Measurements from ENCODE around the gene AP1M2.
A peak's percentile ranks its signal among the peaks of the same experiment; 100 is the strongest.
"Not testable (repeated sequence)": the region's sequence is repeated elsewhere in the genome, so short reads cannot be mapped to it uniquely, and the experiment has no call there.

The AP1M2 gene

DNA sequence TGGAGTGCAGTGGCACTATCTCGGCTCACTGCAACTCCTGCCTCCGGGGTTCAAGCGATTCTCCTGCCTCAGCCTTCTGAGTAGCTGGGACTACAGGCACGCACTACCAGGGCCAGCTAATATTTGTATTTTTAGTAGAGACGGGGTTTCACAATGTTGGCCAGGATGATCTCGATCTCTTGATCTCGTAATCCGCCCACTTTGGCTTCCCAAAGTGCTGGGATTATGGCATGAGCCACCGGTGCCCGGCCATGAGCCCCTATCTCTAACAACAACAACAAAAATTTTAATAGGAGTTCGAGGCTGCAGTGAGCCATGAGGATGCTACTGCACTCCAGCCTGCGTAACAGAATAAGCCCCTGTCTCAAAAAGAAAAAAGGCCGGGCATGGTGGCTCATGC, 5.0 kb downstream of the AP1M2 start:
- no peak overlapping the region for H3K4me3 ChIP-seq (ENCODE audit: low read length)
- TF ChIP-seq ZNF274 (IDR thresholded peaks at IDR 0.05; ENCODE audit: low read depth, low read length): no peak

DNA sequence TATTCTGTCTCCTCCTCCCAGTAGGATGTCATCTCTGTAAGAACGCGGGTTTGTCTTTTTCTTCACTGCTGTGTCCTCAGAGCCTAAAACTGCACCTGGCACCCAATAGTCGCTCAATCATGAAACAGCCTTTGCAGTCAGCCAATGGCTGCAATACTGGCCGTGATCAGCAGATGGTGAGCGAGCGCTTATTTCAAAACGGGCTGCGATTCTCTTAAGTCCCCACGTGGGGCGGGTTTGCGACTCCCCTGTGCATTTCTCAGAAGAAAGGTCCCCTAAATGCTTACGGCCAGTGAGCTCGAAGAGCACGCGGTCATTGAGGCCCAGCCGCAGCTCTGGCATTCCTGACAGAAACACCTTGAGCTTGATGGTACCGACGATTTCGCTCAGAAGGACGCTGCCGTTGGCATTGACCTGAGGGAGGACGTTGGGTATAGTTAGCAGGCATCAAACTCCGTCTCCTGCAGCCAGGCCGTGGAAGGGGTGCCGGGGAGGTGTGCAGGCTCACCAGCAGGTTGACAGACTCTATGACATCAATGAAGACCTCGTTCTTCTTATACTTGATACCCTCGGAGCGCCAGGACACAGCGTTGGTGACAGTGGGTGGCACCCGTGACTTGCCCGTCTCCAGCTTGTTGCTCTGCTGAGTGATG, 6.0 kb downstream of the AP1M2 start:
- no peak overlapping the region for H3K4me3 ChIP-seq (ENCODE audit: low read length)
- no peak for TF ChIP-seq ZNF274 (IDR thresholded peaks at IDR 0.05; ENCODE audit: low read depth, low read length)

DNA sequence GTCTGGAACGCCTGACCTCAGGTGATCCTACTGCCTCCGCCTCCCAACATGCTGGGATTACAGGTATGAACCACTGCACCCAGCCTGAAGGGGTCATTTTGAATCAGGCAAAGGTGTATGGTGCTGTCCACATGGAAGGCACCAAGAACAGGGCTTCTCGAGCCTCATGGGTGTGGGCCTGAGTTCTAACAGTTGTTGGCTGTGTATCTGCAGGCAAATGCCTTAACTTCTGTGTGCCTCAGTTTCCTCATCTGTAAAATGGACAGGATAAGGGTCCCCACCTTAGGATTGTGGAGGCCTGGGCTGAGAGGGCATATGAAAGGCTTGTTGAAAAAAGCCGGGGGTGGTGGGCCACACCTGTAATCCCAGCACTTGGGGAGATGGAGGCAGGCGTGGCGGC, 9.2 kb downstream of the AP1M2 start:
- TF ChIP-seq ZNF274 (IDR thresholded peaks at IDR 0.05; ENCODE audit: low read depth, low read length): no peak
- no peak overlapping the region for H3K4me3 ChIP-seq (ENCODE audit: low read length)

DNA sequence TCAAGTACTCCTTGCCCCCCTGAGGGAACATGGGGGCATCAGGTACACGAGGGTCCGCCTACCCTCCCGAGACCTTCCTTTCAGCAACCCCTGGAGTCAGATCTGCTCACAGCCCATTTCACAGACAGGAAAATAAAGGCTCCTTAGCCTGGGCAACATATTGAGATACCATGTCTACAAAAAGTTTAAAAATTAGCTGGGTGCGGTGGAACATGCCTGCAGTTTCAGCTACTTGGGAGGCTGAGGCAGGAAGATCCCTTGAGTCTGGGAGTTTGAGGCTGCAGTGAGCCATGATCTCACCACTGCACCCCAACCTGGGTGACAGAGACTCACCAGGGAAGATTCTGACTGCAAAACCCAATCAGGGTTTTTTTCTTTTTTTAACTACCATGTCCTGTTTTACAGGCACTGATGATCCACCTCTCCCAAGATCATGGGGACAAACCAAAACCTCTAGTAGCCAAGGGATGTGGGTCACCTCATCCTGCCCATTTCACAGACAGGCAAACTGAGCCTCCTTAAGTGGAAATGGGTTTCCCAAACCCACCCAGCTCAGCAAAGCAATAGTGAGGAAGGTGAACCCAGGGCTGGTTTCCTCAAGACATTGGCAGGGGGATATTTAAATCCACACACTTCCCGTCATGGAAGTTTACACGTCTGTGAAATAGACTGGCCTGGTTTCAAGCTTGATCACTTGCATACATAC, 11.9 kb downstream of the AP1M2 start:
- TF ChIP-seq ZNF274 (IDR thresholded peaks at IDR 0.05; ENCODE audit: low read depth, low read length): no peak

DNA sequence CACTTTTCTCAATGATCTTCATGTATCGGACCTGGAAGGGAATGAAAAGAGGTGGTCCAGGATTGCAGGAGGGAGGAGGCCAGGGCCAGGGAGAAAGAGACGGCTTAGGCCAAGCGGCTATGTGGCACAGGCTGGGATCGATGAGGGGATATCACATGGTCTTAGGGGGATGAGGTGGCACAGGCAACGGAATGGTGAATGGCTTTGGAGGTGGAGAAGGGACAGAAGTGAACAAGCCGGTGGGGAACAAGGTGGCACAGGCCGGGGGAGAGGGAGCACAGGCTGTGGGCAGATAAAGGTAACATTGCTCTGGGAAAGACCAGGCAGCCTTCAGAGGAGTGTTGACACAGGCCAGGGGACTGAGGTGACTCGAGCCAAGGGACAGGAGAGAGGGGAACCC, 12.7 kb downstream of the AP1M2 start:
- no peak overlapping the region for H3K4me3 ChIP-seq (ENCODE audit: low read length)
- TF ChIP-seq ZNF274 (IDR thresholded peaks at IDR 0.05; ENCODE audit: low read depth, low read length): no peak

More for the DNA sequence above, 11.9 kb downstream of the AP1M2 start:
- no peak overlapping the region for H3K4me3 ChIP-seq (ENCODE audit: low read length)

DNA sequence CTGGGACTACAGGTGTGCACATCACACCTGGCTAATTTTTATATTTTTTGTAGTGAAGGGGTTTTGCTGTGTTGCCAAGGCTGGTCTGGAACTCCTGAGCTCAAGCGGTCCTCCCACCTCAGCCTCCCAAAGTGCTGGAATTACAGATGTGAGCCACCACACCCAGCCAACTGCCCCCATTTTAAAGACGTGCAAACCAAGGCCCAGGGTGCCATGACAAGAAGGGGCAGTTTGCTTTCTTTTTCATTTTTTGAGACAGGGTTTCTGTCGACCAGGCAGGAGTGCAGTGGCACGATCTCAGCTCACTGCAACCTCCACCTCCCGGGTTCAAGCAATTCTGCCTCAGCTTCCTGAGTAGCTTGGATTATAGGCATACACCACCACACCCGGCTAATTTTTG, 13.3 kb downstream of the AP1M2 start:
- not testable (repeated sequence) for H3K4me3 ChIP-seq (ENCODE audit: low read length)

DNA sequence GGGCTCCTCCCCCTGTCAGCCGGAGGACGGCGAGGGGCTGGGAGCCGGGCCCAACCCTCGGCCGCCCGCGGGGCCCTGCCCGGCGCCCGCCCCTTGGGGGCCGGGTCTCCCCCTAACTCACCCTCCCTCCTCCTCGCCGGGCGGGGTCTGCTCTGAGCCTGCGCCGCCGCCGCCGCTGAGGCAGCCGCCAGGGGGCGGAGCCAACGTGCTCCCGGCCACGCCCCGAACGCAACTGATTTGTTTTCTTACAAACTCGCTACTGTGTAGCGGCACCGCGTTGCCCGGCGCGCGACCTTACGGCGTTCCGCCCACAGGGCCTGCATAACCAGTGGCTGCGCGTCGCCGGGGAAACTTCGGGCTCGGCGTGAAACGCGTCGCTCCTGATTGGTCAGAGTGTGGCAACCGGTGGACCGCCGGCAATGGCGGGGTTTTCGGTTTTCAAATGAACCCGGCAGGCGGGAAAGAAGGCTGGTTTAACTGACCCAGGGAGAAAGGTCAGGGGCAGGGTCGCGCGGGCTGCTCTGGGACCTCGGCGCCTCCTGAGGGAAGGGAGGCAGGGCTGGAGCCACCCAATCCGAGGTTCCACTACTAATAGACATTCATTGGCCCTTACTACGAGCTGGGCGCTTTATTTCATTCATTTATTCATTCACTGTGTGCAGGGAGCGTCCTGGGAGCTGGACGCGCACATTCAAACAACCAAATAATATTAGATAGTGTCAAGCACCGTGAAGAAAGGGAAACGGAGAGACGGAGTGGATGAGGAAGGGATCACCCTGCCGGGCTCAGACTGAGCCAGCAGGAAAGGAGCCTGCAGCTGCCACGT, 18.1 kb downstream of the AP1M2 start, which contains the start of gene CDKN2D:
CDKN2D (minus strand) TSS at position 154 of the 826 bp plus-strand sequence. CDS start 326 bp downstream, outside the sequence.
- no peak for TF ChIP-seq ZNF274 (IDR thresholded peaks at IDR 0.05; ENCODE audit: low read depth, low read length)
- H3K4me3 ChIP-seq (ENCODE audit: low read length): peak within 1 kb of the TSS; percentile 64

DNA sequence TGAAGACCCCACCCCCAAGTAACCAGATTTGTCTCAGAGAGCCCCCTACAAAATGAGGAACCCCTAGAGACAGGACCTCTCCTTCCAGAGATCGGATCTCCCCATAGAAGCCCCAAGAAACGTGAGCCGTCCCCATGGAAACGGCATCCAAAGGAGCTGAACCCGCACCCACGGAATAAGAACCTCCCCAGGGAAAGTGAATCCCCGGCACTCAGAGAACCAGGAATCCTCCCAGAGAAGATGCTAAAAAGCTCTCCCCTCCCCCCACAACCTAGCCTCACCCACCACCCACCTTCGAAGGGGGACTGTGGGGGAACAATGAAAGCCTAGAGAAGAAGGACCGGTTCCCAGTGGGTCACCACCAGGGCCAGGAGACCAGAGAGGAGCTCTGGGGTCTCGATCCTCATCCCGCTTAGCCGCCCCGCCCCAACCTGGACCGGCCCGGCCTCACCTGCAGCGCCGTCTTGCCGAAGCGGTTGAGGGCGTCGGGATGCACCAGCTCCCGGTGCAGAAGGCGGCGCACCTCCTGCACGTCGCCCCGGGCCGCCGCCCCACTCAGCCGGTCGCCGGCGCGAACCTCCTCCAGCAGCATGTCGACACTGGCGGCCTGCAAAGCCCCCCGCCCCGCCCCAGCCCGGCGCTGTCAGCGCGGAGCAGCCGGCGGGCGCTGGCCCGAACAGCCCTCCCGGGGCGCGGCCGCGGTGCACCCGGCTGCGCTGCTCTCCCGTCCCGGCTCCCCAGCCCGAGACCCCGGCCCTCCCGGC, 18.9 kb downstream of the AP1M2 start:
- no peak for TF ChIP-seq ZNF274 (IDR thresholded peaks at IDR 0.05; ENCODE audit: low read depth, low read length)
- peak overlapping the region; percentile 58; the same call in 1 of the 2 replicates for H3K4me3 ChIP-seq (ENCODE audit: low read length)

DNA sequence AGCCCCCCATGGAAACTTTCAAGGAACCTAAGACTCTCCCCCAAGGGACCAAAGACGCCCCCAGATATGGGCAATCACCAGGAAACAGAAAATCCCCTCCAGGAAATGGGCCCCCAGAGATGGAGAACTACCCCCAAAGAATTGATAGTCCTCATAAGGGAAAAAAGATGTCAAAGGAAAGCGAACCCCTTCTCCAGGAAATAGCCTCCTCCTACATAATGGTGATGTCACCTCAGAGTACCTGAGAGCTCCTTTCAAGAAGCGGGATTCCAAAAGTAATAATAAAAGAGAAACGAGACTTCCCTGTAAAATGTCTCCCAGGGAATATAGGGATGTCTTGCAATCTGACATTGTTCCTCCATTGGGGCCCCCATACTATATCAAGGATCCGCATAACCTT, 19.5 kb downstream of the AP1M2 start:
- no peak for TF ChIP-seq ZNF274 (IDR thresholded peaks at IDR 0.05; ENCODE audit: low read depth, low read length)
- peak overlapping the region; percentile 58; the same call in 1 of the 2 replicates for H3K4me3 ChIP-seq (ENCODE audit: low read length)

DNA sequence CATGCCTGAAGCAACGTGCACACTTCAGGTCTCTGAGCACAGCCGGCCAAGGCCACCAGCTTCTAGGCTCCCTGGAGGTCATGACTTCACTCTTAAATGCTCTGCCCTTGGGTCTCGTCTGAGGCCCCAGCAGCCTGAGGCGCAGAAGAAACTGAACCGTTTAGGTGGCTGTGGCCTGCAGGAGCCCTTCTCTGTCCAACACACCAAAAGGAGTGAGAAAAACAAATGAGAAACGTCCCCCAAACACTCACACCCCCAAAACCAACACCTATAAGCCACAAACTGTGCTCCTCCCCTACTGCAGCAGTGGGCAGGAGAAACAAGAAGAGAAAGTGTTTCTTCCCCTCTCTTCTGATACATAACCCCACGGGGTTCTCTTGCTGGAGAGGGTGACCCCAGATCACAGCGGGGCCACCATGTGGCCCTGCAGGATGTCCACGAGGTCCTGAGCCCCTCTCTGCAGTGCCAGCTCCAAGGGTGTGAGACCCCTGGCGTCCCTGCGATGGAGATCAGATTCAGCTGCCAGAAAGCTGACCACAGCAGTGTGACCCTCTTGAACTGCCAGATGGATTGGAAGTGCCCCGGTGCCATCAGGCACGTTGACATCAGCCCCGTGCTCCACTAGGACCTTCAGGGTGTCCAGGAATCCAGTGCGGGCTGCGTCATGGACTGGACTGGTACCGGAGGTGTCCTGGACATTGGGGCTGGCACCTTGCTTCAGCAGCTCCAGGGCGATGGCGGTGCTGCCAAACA, 20.3 kb downstream of the AP1M2 start:
- TF ChIP-seq ZNF274 (IDR thresholded peaks at IDR 0.05; ENCODE audit: low read depth, low read length): no peak
- peak overlapping the region; percentile 44; the same call in 1 of the 2 replicates for H3K4me3 ChIP-seq (ENCODE audit: low read length)

DNA sequence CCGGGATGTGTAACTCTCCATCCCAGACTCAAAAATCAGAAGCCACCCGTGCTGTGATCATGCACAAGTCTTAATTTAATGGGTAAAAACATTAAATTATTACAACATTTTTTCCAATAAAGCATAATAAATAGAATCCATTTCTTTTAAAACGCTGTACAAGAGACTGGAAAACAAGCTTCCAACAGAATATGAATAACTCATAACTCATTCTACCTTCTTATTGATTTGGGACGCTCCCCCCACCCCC, 20.8 kb downstream of the AP1M2 start:
- TF ChIP-seq ZNF274 (IDR thresholded peaks at IDR 0.05; ENCODE audit: low read depth, low read length): no peak
- peak overlapping the region; percentile 44; the same call in 1 of the 2 replicates for H3K4me3 ChIP-seq (ENCODE audit: low read length)

DNA sequence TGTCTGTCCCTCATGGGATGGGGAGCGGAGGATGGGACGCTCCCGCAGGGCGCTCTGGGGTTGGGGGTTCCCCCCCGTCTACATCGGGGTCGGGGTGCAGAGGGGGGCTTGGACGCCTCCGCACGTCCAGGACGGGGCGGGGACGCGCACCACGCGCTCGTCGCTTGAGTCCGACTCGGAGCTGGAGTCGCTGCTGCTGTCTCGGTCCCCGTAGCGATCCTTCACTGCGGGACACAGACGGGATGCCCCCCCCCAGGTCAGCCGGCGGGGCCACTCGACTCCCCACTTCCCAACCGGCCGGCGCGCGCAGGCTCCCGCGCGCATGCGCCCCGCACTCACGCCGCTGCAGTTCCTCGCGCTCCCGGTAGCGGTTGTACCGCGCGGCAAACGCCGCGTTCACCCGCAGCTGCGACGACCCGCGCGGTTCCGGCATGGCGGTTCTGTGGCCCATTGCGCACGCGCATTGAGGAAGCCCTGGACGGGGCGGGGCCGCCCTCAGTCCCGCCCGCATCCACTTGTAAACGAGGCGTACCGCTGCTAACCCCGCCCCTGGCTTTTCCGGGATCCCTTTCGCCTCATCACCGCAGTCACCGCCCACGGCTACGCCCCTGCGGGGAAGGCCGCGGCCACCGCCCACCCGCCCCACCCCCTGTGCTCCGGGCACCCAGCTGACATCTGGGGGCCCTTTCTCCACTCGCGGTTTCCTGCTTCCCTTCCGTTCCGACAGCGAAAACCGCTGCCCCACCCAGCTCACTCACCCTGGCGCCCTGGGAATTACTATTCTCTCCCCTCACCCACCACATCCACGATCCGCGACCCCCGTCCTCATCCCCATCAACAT, 21.3 kb downstream of the AP1M2 start, which contains the start of gene KRI1:
KRI1 (minus strand) TSS at position 444 of the 841 bp plus-strand sequence; CDS start at position 433, 11 bp downstream.
- peak within 1 kb of the TSS; percentile 78 for H3K4me3 ChIP-seq (ENCODE audit: low read length)
- TF ChIP-seq ZNF274 (IDR thresholded peaks at IDR 0.05; ENCODE audit: low read depth, low read length): no peak

Data from GM08714 (cell line).